Measurements from ENCODE around the gene CCDC81.
"Not testable (repeated sequence)": the region's sequence is repeated elsewhere in the genome, so short reads cannot be mapped to it uniquely, and the experiment has no call there.

Gene CCDC81

GRCh38 chr11:86396396-86396795 lies 21.7 kb downstream of the CCDC81 start:
- H3K27me3 ChIP-seq (ENCODE audit: control insufficient read depth, insufficient read depth, low read length), result no peaks in the 10 kb centered on the region
- no peaks in the 10 kb centered on the region for H3K4me1 ChIP-seq (ENCODE audit: control insufficient read depth, insufficient read depth, low read length)
- no peak overlapping the region for H3K4me3 ChIP-seq (ENCODE audit: low read length)
- H3K9ac ChIP-seq (ENCODE audit: low read length), result no peak overlapping the region
- no peaks in the 10 kb centered on the region for H3K9me3 ChIP-seq (ENCODE audit: control insufficient read depth, low read length)
- no peaks in the 10 kb centered on the region for H3K36me3 ChIP-seq (ENCODE audit: control insufficient read depth, insufficient read depth, low read length)

- H3K9ac ChIP-seq (ENCODE audit: low read length), result no peak overlapping the region
- H3K9me3 ChIP-seq (ENCODE audit: control insufficient read depth, low read length), result no peaks in the 10 kb centered on the region
- H3K4me1 ChIP-seq (ENCODE audit: control insufficient read depth, insufficient read depth, low read length), result no peaks in the 10 kb centered on the region
- H3K36me3 ChIP-seq (ENCODE audit: control insufficient read depth, insufficient read depth, low read length), result no peaks in the 10 kb centered on the region
- no peaks in the 10 kb centered on the region for H3K27me3 ChIP-seq (ENCODE audit: control insufficient read depth, insufficient read depth, low read length)
- H3K4me3 ChIP-seq (ENCODE audit: low read length), result no peak overlapping the region
Measured at GRCh38 chr11:86397351-86397750, 22.7 kb downstream of the CCDC81 start.

GRCh38 chr11:86398106-86398505 lies 23.4 kb downstream of the CCDC81 start:
- H3K27me3 ChIP-seq (ENCODE audit: control insufficient read depth, insufficient read depth, low read length), result no peaks in the 10 kb centered on the region
- no peaks in the 10 kb centered on the region for H3K9me3 ChIP-seq (ENCODE audit: control insufficient read depth, low read length)

GRCh38 chr11:86403458-86403857 lies 28.8 kb downstream of the CCDC81 start:
- Histone ChIP-seq H3K4me1 (ENCODE audit: control insufficient read depth, insufficient read depth, low read length) (no peaks in the 10 kb centered on the region), H3K4me3 (ENCODE audit: low read length) (no peak overlapping the region), H3K9ac (ENCODE audit: low read length) (no peak overlapping the region), H3K9me3 (ENCODE audit: control insufficient read depth, low read length) (no peaks in the 10 kb centered on the region), H3K36me3 (ENCODE audit: control insufficient read depth, insufficient read depth, low read length) (no peaks in the 10 kb centered on the region), H3K27me3 (ENCODE audit: control insufficient read depth, insufficient read depth, low read length) (no peaks in the 10 kb centered on the region)

More at GRCh38 chr11:86398106-86398505, 23.4 kb downstream of the CCDC81 start:
- H3K4me1 ChIP-seq (ENCODE audit: control insufficient read depth, insufficient read depth, low read length), result no peaks in the 10 kb centered on the region
- H3K36me3 ChIP-seq (ENCODE audit: control insufficient read depth, insufficient read depth, low read length), result no peaks in the 10 kb centered on the region
- no peak overlapping the region for H3K4me3 ChIP-seq (ENCODE audit: low read length)
- H3K9ac ChIP-seq (ENCODE audit: low read length), result no peak overlapping the region

- no peaks in the 10 kb centered on the region for H3K4me1 ChIP-seq (ENCODE audit: control insufficient read depth, insufficient read depth, low read length)
- H3K27me3 ChIP-seq (ENCODE audit: control insufficient read depth, insufficient read depth, low read length), result no peaks in the 10 kb centered on the region
- H3K36me3 ChIP-seq (ENCODE audit: control insufficient read depth, insufficient read depth, low read length), result no peaks in the 10 kb centered on the region
- no peaks in the 10 kb centered on the region for H3K9me3 ChIP-seq (ENCODE audit: control insufficient read depth, low read length)
- no peak overlapping the region for H3K4me3 ChIP-seq (ENCODE audit: low read length)
- H3K9ac ChIP-seq (ENCODE audit: low read length), result no peak overlapping the region
Measured at GRCh38 chr11:86408845-86409244, 34.2 kb downstream of the CCDC81 start.

- H3K9ac ChIP-seq (ENCODE audit: low read length), result no peak overlapping the region
- H3K27me3 ChIP-seq (ENCODE audit: control insufficient read depth, insufficient read depth, low read length), result no peaks in the 10 kb centered on the region
- no peaks in the 10 kb centered on the region for H3K4me1 ChIP-seq (ENCODE audit: control insufficient read depth, insufficient read depth, low read length)
- H3K4me3 ChIP-seq (ENCODE audit: low read length), result no peak overlapping the region
- H3K36me3 ChIP-seq (ENCODE audit: control insufficient read depth, insufficient read depth, low read length), result no peaks in the 10 kb centered on the region
- no peaks in the 10 kb centered on the region for H3K9me3 ChIP-seq (ENCODE audit: control insufficient read depth, low read length)
Measured at GRCh38 chr11:86414032-86414431, 39.3 kb downstream of the CCDC81 start.

- Histone ChIP-seq H3K9ac (ENCODE audit: low read length) (no peak overlapping the region), H3K4me3 (ENCODE audit: low read length) (no peak overlapping the region), H3K4me1 (ENCODE audit: control insufficient read depth, insufficient read depth, low read length) (no peaks in the 10 kb centered on the region)
Measured at GRCh38 chr11:86415026-86415425, 40.3 kb downstream of the CCDC81 start.

GRCh38 chr11:86416494-86416893 lies 41.8 kb downstream of the CCDC81 start:
- H3K27me3 ChIP-seq (ENCODE audit: control insufficient read depth, insufficient read depth, low read length), result no peaks in the 10 kb centered on the region
- H3K4me3 ChIP-seq (ENCODE audit: low read length), result no peak overlapping the region
- no peaks in the 10 kb centered on the region for H3K9me3 ChIP-seq (ENCODE audit: control insufficient read depth, low read length)
- H3K4me1 ChIP-seq (ENCODE audit: control insufficient read depth, insufficient read depth, low read length), result no peaks in the 10 kb centered on the region
- H3K36me3 ChIP-seq (ENCODE audit: control insufficient read depth, insufficient read depth, low read length), result no peaks in the 10 kb centered on the region
- no peak overlapping the region for H3K9ac ChIP-seq (ENCODE audit: low read length)

More at GRCh38 chr11:86415026-86415425, 40.3 kb downstream of the CCDC81 start:
- no peaks in the 10 kb centered on the region for H3K9me3 ChIP-seq (ENCODE audit: control insufficient read depth, low read length)
- H3K27me3 ChIP-seq (ENCODE audit: control insufficient read depth, insufficient read depth, low read length), result no peaks in the 10 kb centered on the region
- no peaks in the 10 kb centered on the region for H3K36me3 ChIP-seq (ENCODE audit: control insufficient read depth, insufficient read depth, low read length)

GRCh38 chr11:86416951-86417350 lies 42.3 kb downstream of the CCDC81 start:
- H3K9me3 ChIP-seq (ENCODE audit: control insufficient read depth, low read length); H3K36me3 ChIP-seq (ENCODE audit: control insufficient read depth, insufficient read depth, low read length); H3K4me1 ChIP-seq (ENCODE audit: control insufficient read depth, insufficient read depth, low read length); H3K9ac ChIP-seq (ENCODE audit: low read length); H3K27me3 ChIP-seq (ENCODE audit: control insufficient read depth, insufficient read depth, low read length); H3K4me3 ChIP-seq (ENCODE audit: low read length): not testable (repeated sequence)

GRCh38 chr11:86418106-86418505 lies 43.4 kb downstream of the CCDC81 start:
- Histone ChIP-seq H3K9ac (ENCODE audit: low read length) (no peak overlapping the region), H3K36me3 (ENCODE audit: control insufficient read depth, insufficient read depth, low read length) (no peaks in the 10 kb centered on the region), H3K4me1 (ENCODE audit: control insufficient read depth, insufficient read depth, low read length) (no peaks in the 10 kb centered on the region), H3K9me3 (ENCODE audit: control insufficient read depth, low read length) (no peaks in the 10 kb centered on the region), H3K4me3 (ENCODE audit: low read length) (no peak overlapping the region), H3K27me3 (ENCODE audit: control insufficient read depth, insufficient read depth, low read length) (no peaks in the 10 kb centered on the region)

- Histone ChIP-seq H3K4me1 (ENCODE audit: control insufficient read depth, insufficient read depth, low read length) (no peaks in the 10 kb centered on the region), H3K27me3 (ENCODE audit: control insufficient read depth, insufficient read depth, low read length) (no peaks in the 10 kb centered on the region), H3K9me3 (ENCODE audit: control insufficient read depth, low read length) (no peaks in the 10 kb centered on the region), H3K36me3 (ENCODE audit: control insufficient read depth, insufficient read depth, low read length) (no peaks in the 10 kb centered on the region), H3K4me3 (ENCODE audit: low read length) (no peak overlapping the region), H3K9ac (ENCODE audit: low read length) (no peak overlapping the region)
Measured at GRCh38 chr11:86418513-86418912, 43.8 kb downstream of the CCDC81 start.

GRCh38 chr11:86418917-86419316 lies 44.2 kb downstream of the CCDC81 start:
- Histone ChIP-seq H3K4me3 (ENCODE audit: low read length) (no peak overlapping the region), H3K9ac (ENCODE audit: low read length) (no peak overlapping the region), H3K36me3 (ENCODE audit: control insufficient read depth, insufficient read depth, low read length) (no peaks in the 10 kb centered on the region), H3K27me3 (ENCODE audit: control insufficient read depth, insufficient read depth, low read length) (no peaks in the 10 kb centered on the region), H3K4me1 (ENCODE audit: control insufficient read depth, insufficient read depth, low read length) (no peaks in the 10 kb centered on the region), H3K9me3 (ENCODE audit: control insufficient read depth, low read length) (no peaks in the 10 kb centered on the region)

GRCh38 chr11:86421946-86422345 lies 47.3 kb downstream of the CCDC81 start:
- no peaks in the 10 kb centered on the region for H3K27me3 ChIP-seq (ENCODE audit: control insufficient read depth, insufficient read depth, low read length)
- H3K4me3 ChIP-seq (ENCODE audit: low read length), result no peak overlapping the region
- H3K9me3 ChIP-seq (ENCODE audit: control insufficient read depth, low read length), result no peaks in the 10 kb centered on the region
- no peak overlapping the region for H3K9ac ChIP-seq (ENCODE audit: low read length)
- H3K36me3 ChIP-seq (ENCODE audit: control insufficient read depth, insufficient read depth, low read length), result no peaks in the 10 kb centered on the region
- H3K4me1 ChIP-seq (ENCODE audit: control insufficient read depth, insufficient read depth, low read length), result no peaks in the 10 kb centered on the region
